Stimulated activated CD4-positive, alpha-beta T cell treated with anti-CD3 and anti-CD28 coated beads, Interleukin-4, amount 100 ng/mL, for 24 hours (primary cell): Measurements from ENCODE around the gene GMEB2.
"Not testable (repeated sequence)": the region's sequence is repeated elsewhere in the genome, so short reads cannot be mapped to it uniquely, and the experiment has no call there.

Experiments
- DNase-seq: peaks from one replicate; pipeline ENCODE4 v3.0.0-alpha.2; 2020

GMEB2 gene

GRCh38 chr20:63612276-63612931 lies 14.5 kb downstream of the GMEB2 start:
- DNase-seq, result no peak

GRCh38 chr20:63611646-63612045 lies 15.3 kb downstream of the GMEB2 start:
- no peak for DNase-seq

- no peak for DNase-seq
These were observed 16.1 kb downstream of the GMEB2 start for GRCh38 chr20:63610581-63611435.

- DNase-seq, result no peak
These were observed 20.2 kb downstream of the GMEB2 start for GRCh38 chr20:63606686-63607085.

GRCh38 chr20:63602321-63602720 lies 24.6 kb downstream of the GMEB2 start:
- DNase-seq, result no peak

GRCh38 chr20:63601679-63602078 lies 25.2 kb downstream of the GMEB2 start:
- not testable (repeated sequence) for DNase-seq

- DNase-seq, result no peak
These were observed 27.4 kb downstream of the GMEB2 start for GRCh38 chr20:63599396-63600050.

- no peak for DNase-seq
These were observed 28.2 kb downstream of the GMEB2 start for GRCh38 chr20:63598479-63599395.

GRCh38 chr20:63597651-63598478 lies 29.0 kb downstream of the GMEB2 start:
- DNase-seq, result no peak

- DNase-seq, result no peak
These were observed 30.5 kb downstream of the GMEB2 start for GRCh38 chr20:63596423-63596822.

- DNase-seq, result no peak
These were observed 31.3 kb downstream of the GMEB2 start for GRCh38 chr20:63595416-63596127.

GRCh38 chr20:63594043-63594561 lies 32.8 kb downstream of the GMEB2 start:
- DNase-seq, result no peak

- no peak for DNase-seq
These were observed 34.2 kb downstream of the GMEB2 start for GRCh38 chr20:63592661-63593060.

GRCh38 chr20:63591786-63592355 lies 35.0 kb downstream of the GMEB2 start:
- no peak for DNase-seq

- no peak for DNase-seq
These were observed 35.8 kb downstream of the GMEB2 start for GRCh38 chr20:63591147-63591533.

- DNase-seq, result no peak
These were observed 36.4 kb downstream of the GMEB2 start for GRCh38 chr20:63590218-63591146.

GRCh38 chr20:63589261-63590217 lies 37.4 kb downstream of the GMEB2 start:
- no peak for DNase-seq

GRCh38 chr20:63588641-63589041 lies 38.3 kb downstream of the GMEB2 start:
- DNase-seq, result no peak
